ENCODE results near the gene DNTT.

Gene DNTT

GRCh38 chr10:96269438-96270300 is 34.6 kb upstream of the DNTT start (continued):
- TF ChIP-seq, protein P1, sequence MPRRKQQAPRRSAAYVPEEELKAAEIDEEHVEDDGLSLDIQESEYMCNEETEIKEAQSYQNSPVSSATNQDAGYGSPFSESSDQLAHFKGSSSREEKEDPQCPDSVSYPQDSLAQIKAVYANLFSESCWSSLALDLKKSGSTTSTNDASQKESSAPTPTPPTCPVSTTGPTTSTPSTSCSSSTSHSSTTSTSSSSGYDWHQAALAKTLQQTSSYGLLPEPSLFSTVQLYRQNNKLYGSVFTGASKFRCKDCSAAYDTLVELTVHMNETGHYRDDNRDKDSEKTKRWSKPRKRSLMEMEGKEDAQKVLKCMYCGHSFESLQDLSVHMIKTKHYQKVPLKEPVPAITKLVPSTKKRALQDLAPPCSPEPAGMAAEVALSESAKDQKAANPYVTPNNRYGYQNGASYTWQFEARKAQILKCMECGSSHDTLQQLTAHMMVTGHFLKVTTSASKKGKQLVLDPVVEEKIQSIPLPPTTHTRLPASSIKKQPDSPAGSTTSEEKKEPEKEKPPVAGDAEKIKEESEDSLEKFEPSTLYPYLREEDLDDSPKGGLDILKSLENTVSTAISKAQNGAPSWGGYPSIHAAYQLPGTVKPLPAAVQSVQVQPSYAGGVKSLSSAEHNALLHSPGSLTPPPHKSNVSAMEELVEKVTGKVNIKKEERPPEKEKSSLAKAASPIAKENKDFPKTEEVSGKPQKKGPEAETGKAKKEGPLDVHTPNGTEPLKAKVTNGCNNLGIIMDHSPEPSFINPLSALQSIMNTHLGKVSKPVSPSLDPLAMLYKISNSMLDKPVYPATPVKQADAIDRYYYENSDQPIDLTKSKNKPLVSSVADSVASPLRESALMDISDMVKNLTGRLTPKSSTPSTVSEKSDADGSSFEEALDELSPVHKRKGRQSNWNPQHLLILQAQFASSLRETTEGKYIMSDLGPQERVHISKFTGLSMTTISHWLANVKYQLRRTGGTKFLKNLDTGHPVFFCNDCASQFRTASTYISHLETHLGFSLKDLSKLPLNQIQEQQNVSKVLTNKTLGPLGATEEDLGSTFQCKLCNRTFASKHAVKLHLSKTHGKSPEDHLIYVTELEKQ (tag by site-specific recombination; IDR thresholded peaks at IDR 0.05; ENCODE audit: borderline replicate concordance): no peak
- no peak for TF ChIP-seq ZNF23 (tag by site-specific recombination; IDR thresholded peaks at IDR 0.05; ENCODE audit: borderline replicate concordance)

- Histone ChIP-seq H3K4me1 (ENCODE audit: control insufficient read depth, insufficient read depth, low read length) (no peaks in the 10 kb centered on the region), H3K4me3 (ENCODE audit: low read depth, low read length) (no peak overlapping the region), H3K9me3 (ENCODE audit: control insufficient read depth, insufficient read depth, low read depth, low read length) (no peaks in the 10 kb centered on the region), H3K36me3 (ENCODE audit: control insufficient read depth in 2 of 2, insufficient read depth in 1 of 2, low read length in 2 of 2) (no peaks in the 10 kb centered on the region), H3K27ac (ENCODE audit: extremely low read depth, low read depth, low read length) (no peak overlapping the region)
- ChIA-PET CTCF (interaction anchor here (0.6 to 3.5 kb wide), 8 partner anchors 8 to 209 kb away, joined by 3 to 16 read pairs (median 4); no protein-coding TSS in a partner anchor), POLR2A (no interaction called here)
- no peak for TF ChIP-seq ZNF660 (tag by site-specific recombination; IDR thresholded peaks at IDR 0.05)
- no peak for TF ChIP-seq ZNF777 (tag by site-specific recombination; IDR thresholded peaks at IDR 0.05; ENCODE audit: borderline replicate concordance)
- TF ChIP-seq ZNF621 (tag by site-specific recombination; IDR thresholded peaks at IDR 0.05): no peak
- TF ChIP-seq KLF10 (tag by site-specific recombination; IDR thresholded peaks at IDR 0.05): no peak
- no peak for TF ChIP-seq ZNF366 (tag by site-specific recombination; conservative IDR thresholded peaks at IDR 0.05)
- TF ChIP-seq ZNF211 (tag by site-specific recombination; IDR thresholded peaks at IDR 0.05; ENCODE audit: low read depth): no peak
- no peak for TF ChIP-seq ZBTB7A (tag by site-specific recombination; IDR thresholded peaks at IDR 0.05; ENCODE audit: low read depth)
- no peak for TF ChIP-seq ELK4 (IDR thresholded peaks at IDR 0.05; ENCODE audit: borderline replicate concordance, low read depth, low read length)
- TF ChIP-seq GLIS2 (tag by site-specific recombination; IDR thresholded peaks at IDR 0.05): no peak
- TF ChIP-seq ZBTB26 (tag by site-specific recombination; optimal IDR thresholded peaks at IDR 0.05): no peak
- TF ChIP-seq ZNF843 (tag by site-specific recombination; IDR thresholded peaks at IDR 0.05): no peak
- no peak for TF ChIP-seq ZNF416 (tag by site-specific recombination; IDR thresholded peaks at IDR 0.05)
- no peak for TF ChIP-seq ZNF558 (tag by site-specific recombination; IDR thresholded peaks at IDR 0.05)
- no peak for TF ChIP-seq ZXDB (tag by site-specific recombination; IDR thresholded peaks at IDR 0.05)
- TF ChIP-seq ZNF274 (IDR thresholded peaks at IDR 0.05; ENCODE audit: low read length): no peak
- no peak for TF ChIP-seq ZNF274 (tag by site-specific recombination; IDR thresholded peaks at IDR 0.05; ENCODE audit: borderline replicate concordance)
- TF ChIP-seq ZNF555 (tag by site-specific recombination; conservative IDR thresholded peaks at IDR 0.05): no peak
Measured at GRCh38 chr10:96270571-96270970, 33.7 kb upstream of the DNTT start.

Data from HEK293 (cell line).